Thyroid gland (tissue), 4 donors: Measurements from ENCODE around the gene RNF113A. TPM values are rescaled to one million over a fixed set of nuclear protein-coding genes. Genes with fewer than 3 reads are reported as not detected.
"Not testable (repeated sequence)": the region's sequence is repeated elsewhere in the genome, so short reads cannot be mapped to it uniquely, and the experiment has no call there.

Experiments
- DNase-seq, 2 donors: peaks; one replicate each; pipeline ENCODE4 v3.0.0-alpha.2; 2019
- H3K27ac ChIP-seq, 3 donors: fragments of 200-600 bp; sonication (generic); 1 replicate in 2 of 3; 2 replicates in 1 of 3; pipeline ENCODE4 v1.5.1; 2016 to 2019; ENCODE audit warnings: mild to moderate bottlenecking in 1 of 3, moderate library complexity in 1 of 3
- H3K27me3 ChIP-seq: fragments of 200-600 bp; sonication (generic); one replicate; pipeline ENCODE4 v1.5.1; 2019
- H3K36me3 ChIP-seq, 2 donors: fragments of 200-600 bp; sonication (generic); one replicate each; pipeline ENCODE4 v1.5.1; 2016 to 2019
- H3K4me1 ChIP-seq, 2 donors: fragments of 200-600 bp; sonication (generic); one replicate each; pipeline ENCODE4 v1.5.1; 2017 to 2019
- H3K4me3 ChIP-seq, 3 donors: fragments of 200-600 bp; sonication (generic); replicated peaks in 1 of 3; 1 replicate in 2 of 3; 2 replicates in 1 of 3; pipeline ENCODE4 v1.5.1; 2016; ENCODE audit warnings: mild to moderate bottlenecking in 1 of 3
- H3K9me3 ChIP-seq: fragments of 200-600 bp; sonication (generic); one replicate; pipeline ENCODE4 v1.5.1; 2017
- CTCF ChIP-seq, 6 experiments: fragments of 200-600 bp in 3 of 6; fragments of 450-650 bp in 3 of 6; sonication (generic) in 3 of 6; IDR thresholded peaks; one replicate each; pipeline ENCODE4 v1.5.1; 2016 to 2019; ENCODE audit warnings: antibody characterized with exemption in 6 of 6, mild to moderate bottlenecking in 2 of 6, inconsistent platforms in 1 of 6, moderate library complexity in 1 of 6
- POLR2A ChIP-seq, 2 donors: fragments of 450-650 bp; IDR thresholded peaks; one replicate each; pipeline ENCODE4 v1.6.1; 2017; ENCODE audit warnings: antibody characterized with exemption in 2 of 2, mild to moderate bottlenecking in 2 of 2, moderate library complexity in 1 of 2
- WGBS, 2 donors: methylation state at CpG; one replicate each; pipeline ENCODE4 v1.1.5; 2017; 5-methylcytosine and 5-hydroxymethylcytosine counted together
- intact Hi-C: fragments of 100-400 bp; cut with DNase I; formaldehyde crosslinking; loops from one replicate; pipeline ENCODE4 v1.15.1; 2023
- total RNA-seq, 4 donors: library from RNA; depleted of rRNA; stranded (reverse); fragments of >200 nt; gene quantifications; one replicate each; pipeline ENCODE4 v1.2.3, GENCODE V29; 2016

Gene RNF113A
- total RNA-seq, 4 donors from 2014 or later = 10.1 to 18.0 (median 14.9) TPM

GRCh38 chrX:119899125-119899524, 27.6 kb upstream of the RNF113A start:
- Histone ChIP-seq H3K4me1 (no peaks in the 10 kb centered on the region), H3K36me3 (no peaks in the 10 kb centered on the region), H3K27me3 (no peaks in the 10 kb centered on the region), H3K4me3 (no peak overlapping the region), H3K27ac (no peak overlapping the region), H3K9me3 (no peaks in the 10 kb centered on the region)
- intact Hi-C loops = no loop called here
- DNase-seq = no peak
- TF ChIP-seq POLR2A (IDR thresholded peaks at IDR 0.05) = no peak
- 9 to 20% methylated on average over 2 of the region's 2 CpGs for WGBS, 2 donors

GRCh38 chrX:119895843-119896326, 24.4 kb upstream of the RNF113A start, which contains the start of gene AKAP14:
Gene AKAP14 (plus strand): TSS chrX:119895893. CDS start chrX:119903224, 7,331 bp downstream.
- Histone ChIP-seq H3K4me1 (no peaks in the 10 kb centered on the region), H3K27ac (no peak within 1 kb of the TSS), H3K9me3 (no peaks in the 10 kb centered on the region), H3K36me3 (no peaks in the 10 kb centered on the region), H3K4me3 (no peak within 1 kb of the TSS), H3K27me3 (no peaks in the 10 kb centered on the region)
- intact Hi-C loops = no loop called here
- no peak for DNase-seq
- 42 to 44% methylated on average over 4 of the region's 4 CpGs for WGBS, 2 donors
- TF ChIP-seq POLR2A (IDR thresholded peaks at IDR 0.05) (no peak), CTCF (IDR thresholded peaks at IDR 0.05) (no peak)

- H3K27ac ChIP-seq, H3K9me3 ChIP-seq, intact Hi-C loops, H3K4me1 ChIP-seq, H3K36me3 ChIP-seq, DNase-seq, H3K4me3 ChIP-seq, H3K27me3 ChIP-seq: not testable (repeated sequence)
- WGBS, 2 donors = 67 to 78% methylated on average over 16 of the region's 16 CpGs
Measured at GRCh38 chrX:119891961-119892692, 20.6 kb upstream of the RNF113A start.

- H3K27ac ChIP-seq, H3K36me3 ChIP-seq, intact Hi-C loops, DNase-seq, H3K27me3 ChIP-seq, H3K4me3 ChIP-seq, H3K9me3 ChIP-seq, H3K4me1 ChIP-seq: not testable (repeated sequence)
- no CpG with 5 or more reads among the region's 36 CpGs for WGBS, 2 donors
Measured at GRCh38 chrX:119890626-119891025, 19.1 kb upstream of the RNF113A start.

- intact Hi-C loops = no loop called here
- no peak overlapping the region for H3K4me3 ChIP-seq
- TF ChIP-seq POLR2A (IDR thresholded peaks at IDR 0.05) = no peak
- TF ChIP-seq CTCF (IDR thresholded peaks at IDR 0.05) = peak in 5 of 6 experiments; percentile 15 to 48 (median 31)
Measured at GRCh38 chrX:119887721-119888425, 16.3 kb upstream of the RNF113A start.

GRCh38 chrX:119885554-119886428, 14.3 kb upstream of the RNF113A start:
- H3K27ac ChIP-seq = no peak overlapping the region
- intact Hi-C loops = no loop called here
- 81 to 87% methylated on average over 10 of the region's 11 CpGs for WGBS, 2 donors
- TF ChIP-seq CTCF (IDR thresholded peaks at IDR 0.05) (no peak), POLR2A (IDR thresholded peaks at IDR 0.05) (no peak)
- no peak for DNase-seq
- no peaks in the 10 kb centered on the region for H3K36me3 ChIP-seq
- no peaks in the 10 kb centered on the region for H3K4me1 ChIP-seq
- no peaks in the 10 kb centered on the region for H3K9me3 ChIP-seq
- no peak overlapping the region for H3K4me3 ChIP-seq
- H3K27me3 ChIP-seq = no peaks in the 10 kb centered on the region

More at GRCh38 chrX:119887721-119888425, 16.3 kb upstream of the RNF113A start:
- WGBS, 2 donors = 11 to 33% methylated on average over 1 to 11 of the region's 40 CpGs
- no peaks in the 10 kb centered on the region for H3K9me3 ChIP-seq
- no peak overlapping the region for H3K27ac ChIP-seq
- H3K4me1 ChIP-seq = no peaks in the 10 kb centered on the region
- no peaks in the 10 kb centered on the region for H3K27me3 ChIP-seq
- no peaks in the 10 kb centered on the region for H3K36me3 ChIP-seq
- peak; percentile 52 to 56 for DNase-seq
